Right lobe of liver (tissue), 6 donors: ENCODE measurements around the gene CEP164. TPM values are rescaled to one million over a fixed set of nuclear protein-coding genes. Genes with fewer than 3 reads are reported as not detected.

Experiments
- ATAC-seq, 4 donors: fragments of 200-7000 bp; cut with Tn5 transposase; one replicate each; pipeline ENCODE4 v1.9.1; 2020; ENCODE audit warnings: mild to moderate bottlenecking in 4 of 4, moderate library complexity in 4 of 4
- DNase-seq, 3 donors: peaks; one replicate each; pipeline ENCODE4 v3.0.0-alpha.2; 2020
- H3K27ac ChIP-seq, 3 donors: fragments of 200-600 bp; one replicate each; pipeline ENCODE4 v1.8.0; 2022
- H3K27me3 ChIP-seq, 2 donors: fragments of 200-600 bp; one replicate each; pipeline ENCODE4 v1.8.0; 2022
- H3K36me3 ChIP-seq, 4 donors: fragments of 200-600 bp; sonication (generic) in 1 of 4; one replicate each; pipeline versions ENCODE4 v1.5.1 to v1.8.0; 2017 to 2022; ENCODE audit warnings: control low read depth in 1 of 4
- H3K4me1 ChIP-seq, 4 donors: fragments of 200-600 bp; sonication (generic) in 1 of 4; one replicate each; pipeline versions ENCODE4 v1.5.1 to v1.8.0; 2017 to 2022; ENCODE audit warnings: control low read depth in 1 of 4
- H3K4me3 ChIP-seq, 3 donors: fragments of 200-600 bp; one replicate each; pipeline ENCODE4 v1.8.0; 2022
- H3K9me3 ChIP-seq, 4 donors: fragments of 200-600 bp; sonication (generic) in 1 of 4; one replicate each; pipeline versions ENCODE4 v1.5.1 to v1.8.0; 2017 to 2022; ENCODE audit warnings: control low read depth in 1 of 4
- CTCF ChIP-seq, 4 donors: fragments of 200-600 bp in 3 of 4; fragments of 450-650 bp in 1 of 4; IDR thresholded peaks; one replicate each; pipeline versions ENCODE4 v1.5.1 to v1.8.0; 2016 to 2022; ENCODE audit warnings: antibody characterized with exemption in 4 of 4, mild to moderate bottlenecking in 2 of 4
- POLR2A ChIP-seq: fragments of 450-650 bp; IDR thresholded peaks from one replicate; pipeline ENCODE4 v1.6.1; 2017; ENCODE audit warnings: antibody characterized with exemption, mild to moderate bottlenecking
- WGBS: methylation state at CpG from one replicate; pipeline ENCODE4 v1.1.6; 2018; ENCODE audit warnings: low coverage, low lambda C conversion rate; ENCODE audit not compliant: insufficient coverage; ENCODE audit errors: missing lambda C conversion rate; 5-methylcytosine and 5-hydroxymethylcytosine counted together
- intact Hi-C, 2 donors: fragments of 100-400 bp; cut with DNase I; formaldehyde crosslinking; loops; one replicate each; pipeline versions ENCODE4 v1.11.2 to v1.14.1; 2022
- total RNA-seq, 6 experiments: library from RNA; depleted of rRNA in 2 of 6; stranded (reverse); fragments of >200 nt in 2 of 6; fragmentation: NEBNext Ultra II Directional in 3 of 6; extraction: Animal tissue kit (Norgen Biotek cat#: 25700) in 3 of 6; gene quantifications; one replicate each; pipeline versions ENCODE4 v1.1.0 to v1.2.4, GENCODE V29; 2016 to 2023
- donor health status: DM: no; HTN: yes; CAD: no.
- donor health status: DM: no; HTN: no; CAD: no.
- donor health status: DM: no; HTN: no; CAD: no.
- donor health status: DM: no; HTN: yes; CAD: no.
- donor health status: DM: no; HTN: yes; CAD: no.

The CEP164 gene
- total RNA-seq, 6 experiments from 2014 or later: 7.2 to 11.2 (median 8.6) TPM

GRCh38 chr11:117458275-117459122 lies 130.8 kb downstream of the CEP164 start:
- Histone ChIP-seq H3K36me3 (no peaks in the 10 kb centered on the region), H3K4me3 (no peak overlapping the region), H3K27ac (no peak overlapping the region), H3K9me3 (peaks cover 0 to 7% (median 0%) of the 10 kb centered on the region in 4 donors), H3K4me1 (no peaks in the 10 kb centered on the region), H3K27me3 (no peaks in the 10 kb centered on the region)
- no peak for DNase-seq
- no peak for ATAC-seq
- 89% methylated on average over 10 of the region's 22 CpGs for WGBS
- no peak for TF ChIP-seq POLR2A
- TF ChIP-seq CTCF (IDR thresholded peaks at IDR 0.05): no peak
- intact Hi-C loops: no loop called here

- TF ChIP-seq POLR2A: no peak
- TF ChIP-seq CTCF (IDR thresholded peaks at IDR 0.05): no peak
- no peaks in the 10 kb centered on the region for H3K27me3 ChIP-seq
- H3K4me1 ChIP-seq: no peaks in the 10 kb centered on the region
- DNase-seq (no peak), ATAC-seq (no peak)
- H3K36me3 ChIP-seq: no peaks in the 10 kb centered on the region
- intact Hi-C loops: no loop called here
- no peak overlapping the region for H3K4me3 ChIP-seq
- peaks cover 0 to 2% (median 0%) of the 10 kb centered on the region in 4 donors for H3K9me3 ChIP-seq
- no peak overlapping the region for H3K27ac ChIP-seq
- 63% methylated on average over 7 of the region's 16 CpGs for WGBS
Observed at GRCh38 chr11:117459123-117459978, 131.7 kb downstream of the CEP164 start.

- H3K4me1 ChIP-seq: no peaks in the 10 kb centered on the region
- no peaks in the 10 kb centered on the region for H3K36me3 ChIP-seq
- WGBS: 69% methylated on average over 4 of the region's 5 CpGs
- no peak overlapping the region for H3K27ac ChIP-seq
- DNase-seq: no peak
- ATAC-seq: peak; percentile 9 to 61 (median 32)
- H3K4me3 ChIP-seq: no peak overlapping the region
- H3K27me3 ChIP-seq: no peaks in the 10 kb centered on the region
- no peaks in the 10 kb centered on the region for H3K9me3 ChIP-seq
- TF ChIP-seq POLR2A (no peak), CTCF (IDR thresholded peaks at IDR 0.05) (no peak)
- intact Hi-C loops: no loop called here
Observed at GRCh38 chr11:117459979-117460300, 132.3 kb downstream of the CEP164 start.

- no peak for TF ChIP-seq CTCF (IDR thresholded peaks at IDR 0.05)
- TF ChIP-seq POLR2A: no peak
- DNase-seq (no peak), ATAC-seq (no peak)
- Histone ChIP-seq H3K27me3 (no peaks in the 10 kb centered on the region), H3K36me3 (no peaks in the 10 kb centered on the region), H3K27ac (no peak overlapping the region), H3K9me3 (no peaks in the 10 kb centered on the region), H3K4me3 (no peak overlapping the region), H3K4me1 (no peaks in the 10 kb centered on the region)
- 88% methylated on average over 5 of the region's 16 CpGs for WGBS
- intact Hi-C loops: no loop called here
Observed at GRCh38 chr11:117461396-117462182, 133.9 kb downstream of the CEP164 start.
